Endothelial cell of umbilical vein (primary cell): Measurements from ENCODE around the gene GTF2H1. TPM values are rescaled to one million over a fixed set of nuclear protein-coding genes. Genes with fewer than 3 reads are reported as not detected.

ENCODE experiments used
- Bru-seq: library from RNA; stranded (reverse); fragments of 400-500 nt; gene quantifications from one replicate; lab custom pipeline; 2021; lab: Mats Ljungman, UMichigan
- BruChase-seq, 2 experiments: library from RNA; stranded (reverse); fragments of 400-500 nt; gene quantifications; one replicate each; lab custom pipeline; 2021; lab: Mats Ljungman, UMichigan
- BruUV-seq: library from RNA; stranded (reverse); fragments of 400-500 nt; replicated peaks from 2 replicates; lab custom pipeline; 2021; lab: Mats Ljungman, UMichigan
- CTCF ChIA-PET: fragments of 300-600, 350-600 bp; sonication (Branson Sonifier 250); formaldehyde crosslinking; loops from one replicate; lab custom pipeline; 2021; ENCODE audit warnings: antibody characterized with exemption, inconsistent platforms; lab: Charles Lee
- POLR2A ChIA-PET: fragments of 300-600, 350-600 bp; sonication (Branson Sonifier 250); formaldehyde crosslinking; loops from one replicate; lab custom pipeline; 2021; ENCODE audit warnings: antibody characterized with exemption, inconsistent platforms; lab: Charles Lee
- DNase-seq: peaks from one replicate; pipeline ENCODE4 v3.0.0-alpha.2; 2011; ENCODE audit warnings: low read depth, low spot score
- FAIRE-seq: peaks from 2 replicates; lab custom pipeline; 2011; peaks lifted over from hg19 to GRCh38; lab: Jason Lieb, UNC
- H2AFZ ChIP-seq: 2 replicates; pipeline ENCODE4 v1.6.0; 2012; ENCODE audit warnings: low read depth, low read length, control low read depth, inconsistent platforms
- H3K27ac ChIP-seq: 2 replicates; pipeline ENCODE4 v1.5.1; 2011; ENCODE audit warnings: low read depth, mild to moderate bottlenecking, control low read depth, low read length, moderate library complexity; ENCODE audit not compliant: insufficient read depth
- H3K27me3 ChIP-seq, 2 experiments: 2 replicates each; pipeline versions ENCODE4 v1.6.0 to v1.6.1; 2011; ENCODE audit warnings: low read length in 2 of 2, mixed read lengths in 1 of 2; ENCODE audit not compliant: control insufficient read depth in 2 of 2, insufficient read depth in 2 of 2
- H3K36me3 ChIP-seq, 2 experiments: 2 replicates in 1 of 2; 3 replicates in 1 of 2; pipeline ENCODE4 v1.5.1; 2011; ENCODE audit warnings: low read length in 2 of 2, mild to moderate bottlenecking in 1 of 2, moderate library complexity in 1 of 2; ENCODE audit not compliant: control insufficient read depth in 2 of 2, insufficient read depth in 2 of 2; ENCODE audit errors: extremely low read depth in 1 of 2
- H3K4me1 ChIP-seq: 3 replicates; pipeline ENCODE4 v1.5.1; 2011; ENCODE audit warnings: mild to moderate bottlenecking, low read length; ENCODE audit not compliant: control insufficient read depth, insufficient read depth; ENCODE audit errors: extremely low read depth
- H3K4me2 ChIP-seq: 2 replicates; pipeline ENCODE4 v1.6.1; 2011; ENCODE audit warnings: low read length, control low read depth, mixed read lengths; ENCODE audit not compliant: insufficient read depth
- H3K4me3 ChIP-seq, 3 experiments: fragments of 200-600 bp in 1 of 3; sonication (generic), shearing (Covaris generic) in 1 of 3; replicated peaks in 1 of 3; 2 replicates each; pipeline ENCODE4 v1.5.1; 2011 to 2016; ENCODE audit warnings: control low read depth in 3 of 3, low read length in 3 of 3, mild to moderate bottlenecking in 2 of 3, inconsistent platforms in 1 of 3, low read depth in 1 of 3, moderate library complexity in 1 of 3; ENCODE audit not compliant: insufficient read depth in 1 of 3
- H3K79me2 ChIP-seq: 2 replicates; pipeline ENCODE4 v1.6.0; 2012; ENCODE audit warnings: low read length, inconsistent platforms; ENCODE audit not compliant: control insufficient read depth, insufficient read depth
- H3K9ac ChIP-seq: replicated peaks from 2 replicates; pipeline ENCODE3; 2011; ENCODE audit warnings: low read length, control low read depth; ENCODE audit not compliant: insufficient read depth; ENCODE audit errors: extremely low read depth
- H3K9me1 ChIP-seq: replicated peaks from 3 replicates; pipeline ENCODE4 v1.6.0; 2011; ENCODE audit warnings: mild to moderate bottlenecking, low read length; ENCODE audit not compliant: control insufficient read depth, insufficient read depth; ENCODE audit errors: extremely low read depth
- H3K9me3 ChIP-seq: replicated peaks from 2 replicates; pipeline ENCODE4 v1.5.1; 2012; ENCODE audit warnings: low read length, inconsistent platforms; ENCODE audit not compliant: control insufficient read depth, insufficient read depth
- H4K20me1 ChIP-seq: replicated peaks from 2 replicates; pipeline ENCODE3; 2011; ENCODE audit warnings: mild to moderate bottlenecking, low read length; ENCODE audit not compliant: control insufficient read depth, insufficient read depth; ENCODE audit errors: extremely low read depth
- EZH2 ChIP-seq: IDR thresholded peaks from 2 replicates; pipeline ENCODE4 v1.6.1; 2012; ENCODE audit warnings: borderline replicate concordance, low read depth, mild to moderate bottlenecking, moderate library complexity, low read length, inconsistent platforms; ENCODE audit not compliant: severe bottlenecking
- FOS ChIP-seq: IDR thresholded peaks from 2 replicates; pipeline ENCODE4 v1.6.1; 2011; ENCODE audit warnings: mild to moderate bottlenecking, low read length, moderate library complexity, borderline replicate concordance; ENCODE audit not compliant: insufficient read depth
- GATA2 ChIP-seq: IDR thresholded peaks from 2 replicates; pipeline ENCODE4 v1.7.0; 2011; ENCODE audit warnings: low read depth, mild to moderate bottlenecking, moderate library complexity, mixed read lengths, low read length; ENCODE audit not compliant: insufficient read length, insufficient read depth
- JUN ChIP-seq: IDR thresholded peaks from 2 replicates; pipeline ENCODE4 v1.6.1; 2011; ENCODE audit warnings: borderline replicate concordance, low read depth; ENCODE audit not compliant: insufficient read length, insufficient read depth
- MYC ChIP-seq: IDR thresholded peaks from one replicate; pipeline ENCODE4 v1.6.1; 2011; ENCODE audit warnings: mild to moderate bottlenecking, low read depth, low read length
- POLR2A ChIP-seq: IDR thresholded peaks from 2 replicates; pipeline ENCODE4 v1.6.1; 2012; ENCODE audit warnings: low read depth, mild to moderate bottlenecking, control low read depth, low read length
- POLR2AphosphoS5 ChIP-seq: IDR thresholded peaks from 2 replicates; pipeline ENCODE4 v1.6.1; 2012; ENCODE audit warnings: low read depth, mild to moderate bottlenecking, control low read depth, low read length, moderate library complexity; ENCODE audit not compliant: insufficient read depth
- dilution Hi-C: fragments of 300-500 bp; cut with MboI; formaldehyde crosslinking; loops from one replicate; pipeline ENCODE4 v1.15.0; 2019; ENCODE audit warnings: low sequenced_read_pairs; ENCODE audit not compliant: extremely low pct_ligation_motif_present
- intact Hi-C: fragments of 100-400 bp; cut with micrococcal nuclease; formaldehyde crosslinking; loops from one replicate; pipeline ENCODE4 v1.10.0; 2022
- long read RNA-seq: library from polyadenylated mRNA; stranded (forward); transcript quantifications from one replicate; pipeline ENCODE4 v2.0.0, GENCODE V29; 2021
- polyA minus RNA-seq, 3 experiments: library from RNA; depleted of rRNA, polyadenylated mRNA; stranded (reverse); fragments of >200 nt; gene quantifications; 1 replicate in 1 of 3; 2 replicates in 2 of 3; pipeline ENCODE4 v1.2.3, GENCODE V29; 2011
- polyA plus RNA-seq, 4 experiments: library from polyadenylated mRNA; depleted of rRNA in 3 of 4; stranded (reverse) in 3 of 4; unstranded in 1 of 4; fragments of >200 nt; gene quantifications; 2 replicates each; pipeline versions ENCODE4 v1.2.1 to v1.2.3, GENCODE V29; 2011 to 2012; ENCODE audit warnings: missing spikeins in 1 of 4
- total RNA-seq: library from RNA; stranded (reverse); gene quantifications from 2 replicates; pipeline ENCODE4 v1.2.3, GENCODE V29; 2021
- TF ChIP-seq, protein P1 (sequence below): IDR thresholded peaks from 2 replicates; pipeline ENCODE4 v1.6.1; 2011; ENCODE audit not compliant: insufficient read depth, insufficient read length
- TF ChIP-seq, protein P2 (sequence below), 2 donors: IDR thresholded peaks; 1 replicate in 1 of 2; 2 replicates in 1 of 2; pipeline ENCODE4 v1.5.1; 2011; ENCODE audit warnings: low read length in 2 of 2, mild to moderate bottlenecking in 2 of 2, moderate library complexity in 2 of 2, control low read depth in 1 of 2, inconsistent platforms in 1 of 2, low read depth in 1 of 2; ENCODE audit not compliant: insufficient read depth in 1 of 2; ENCODE audit errors: extremely low read depth in 1 of 2

The GTF2H1 gene
- total RNA-seq = 44.4 and 47.7 TPM in 2 replicates
- 14.2 and 15.7 TPM in 2 replicates for polyA plus RNA-seq
- polyA plus RNA-seq (2011; cell fraction: cytosol; rRNA removed) = 24.0 and 27.7 TPM in 2 replicates
- polyA plus RNA-seq (2011; cell fraction: nucleus; rRNA removed) = 36.4 and 42.8 TPM in 2 replicates
- polyA plus RNA-seq (2012) = 33.0 and 44.0 TPM in 2 replicates
- polyA minus RNA-seq = 22.1 and 32.9 TPM in 2 replicates
- 27.7 TPM for polyA minus RNA-seq (2011; cell fraction: cytosol; rRNA and poly(A)+ RNA removed)
- 30.4 and 58.1 TPM in 2 replicates for polyA minus RNA-seq (2011; cell fraction: nucleus; rRNA and poly(A)+ RNA removed)
- Bru-seq, nascent RNA = percentile 82 among the genes with signal in this experiment
- percentile 78 among the genes with signal in this experiment for BruChase-seq, experiment 1, labeled RNA remaining after a 6-hour chase
- BruChase-seq, experiment 2, labeled RNA remaining after a 2-hour chase = percentile 77 among the genes with signal in this experiment
- long read RNA-seq, transcript GTF2H1-201 (15 exons, 2,982 nt) = major isoform, 50 of 71 reads
- long read RNA-seq, partial matches to known transcripts = 9 of 71 reads
- long read RNA-seq, other reads (novel, unspliced or antisense) = 9 of 71 reads

DNA sequence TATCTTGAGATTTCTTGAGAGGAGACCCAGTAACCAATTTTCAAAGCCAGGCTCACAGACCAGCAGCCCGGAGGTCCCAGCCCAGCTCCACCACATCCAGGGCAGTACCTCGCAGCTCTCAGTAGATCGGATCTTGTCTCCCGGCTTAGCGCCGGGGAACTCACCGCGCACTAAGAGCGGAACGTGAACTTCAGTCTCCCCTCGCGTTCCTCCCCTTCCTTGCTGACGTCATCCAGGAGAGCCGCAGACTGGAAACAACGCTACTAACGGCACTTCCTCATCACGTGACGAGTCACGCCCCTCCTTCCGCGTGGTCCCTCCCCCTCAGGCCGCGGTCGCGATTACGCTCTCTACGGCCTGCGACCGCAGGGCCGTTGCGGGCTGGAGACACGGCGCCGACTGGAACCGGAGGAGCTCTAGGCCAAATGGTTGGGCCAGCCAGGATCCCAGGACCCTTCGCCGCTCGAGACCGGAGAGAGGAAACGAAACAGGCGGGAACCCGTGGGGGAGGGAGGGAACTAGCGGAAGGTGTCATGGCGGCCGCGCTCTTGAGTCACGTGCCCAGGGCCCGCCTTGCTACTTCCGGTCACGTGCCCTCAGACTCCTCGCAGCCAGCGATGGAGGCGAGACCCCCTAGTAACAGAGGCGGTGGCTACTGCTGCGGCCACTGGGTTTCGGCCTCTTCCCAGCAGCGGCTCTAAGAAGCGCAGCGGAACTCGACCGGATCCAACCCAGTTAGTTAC lies at the start of gene GTF2H1, which contains the start of gene HPS5:
Gene GTF2H1 (plus strand): TSS at position 599 of the 743 bp plus-strand sequence. CDS start 10,508 bp downstream, outside the sequence.
Gene HPS5 (minus strand): TSS at position 172 of the 743 bp plus-strand sequence. CDS start 4,282 bp downstream, outside the sequence.
- H3K4me3 ChIP-seq = peak within 1 kb of the TSS; percentile 60 to 90 (median 63)
- ChIA-PET POLR2A (interaction anchor here (1.1 to 2.0 kb wide), 3 partner anchors 9 to 73 kb away, joined by 3 to 15 read pairs (median 5); partner anchors contain the start of gene LDHA), CTCF (interaction anchor here (0.6 to 2.6 kb wide), 4 partner anchors 13 to 290 kb away, joined by 3 to 13 read pairs (median 3); partner anchors contain the start of gene LDHA)
- peaks cover 50% of the 10 kb centered on the region for H3K79me2 ChIP-seq
- peak within 1 kb of the TSS; percentile 55 for H2AFZ ChIP-seq
- H3K9ac ChIP-seq = peak within 1 kb of the TSS; percentile 88
- H3K27me3 ChIP-seq = no peaks in the 10 kb centered on the region
- BruUV-seq = no TSS peak
- no peaks in the 10 kb centered on the region for H4K20me1 ChIP-seq
- FAIRE-seq (peak; percentile 87), DNase-seq (peak; percentile 98)
- peaks cover 31% of the 10 kb centered on the region for H3K4me1 ChIP-seq
- H3K9me3 ChIP-seq = no peaks in the 10 kb centered on the region
- TF ChIP-seq POLR2AphosphoS5 = peak; percentile 85
- TF ChIP-seq, protein P1, sequence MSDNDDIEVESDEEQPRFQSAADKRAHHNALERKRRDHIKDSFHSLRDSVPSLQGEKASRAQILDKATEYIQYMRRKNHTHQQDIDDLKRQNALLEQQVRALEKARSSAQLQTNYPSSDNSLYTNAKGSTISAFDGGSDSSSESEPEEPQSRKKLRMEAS = peak; percentile 98
- peak; percentile 13 for TF ChIP-seq FOS
- peak; percentile 87 for TF ChIP-seq JUN
- peak; percentile 98 for TF ChIP-seq POLR2A
- TF ChIP-seq, protein P2, sequence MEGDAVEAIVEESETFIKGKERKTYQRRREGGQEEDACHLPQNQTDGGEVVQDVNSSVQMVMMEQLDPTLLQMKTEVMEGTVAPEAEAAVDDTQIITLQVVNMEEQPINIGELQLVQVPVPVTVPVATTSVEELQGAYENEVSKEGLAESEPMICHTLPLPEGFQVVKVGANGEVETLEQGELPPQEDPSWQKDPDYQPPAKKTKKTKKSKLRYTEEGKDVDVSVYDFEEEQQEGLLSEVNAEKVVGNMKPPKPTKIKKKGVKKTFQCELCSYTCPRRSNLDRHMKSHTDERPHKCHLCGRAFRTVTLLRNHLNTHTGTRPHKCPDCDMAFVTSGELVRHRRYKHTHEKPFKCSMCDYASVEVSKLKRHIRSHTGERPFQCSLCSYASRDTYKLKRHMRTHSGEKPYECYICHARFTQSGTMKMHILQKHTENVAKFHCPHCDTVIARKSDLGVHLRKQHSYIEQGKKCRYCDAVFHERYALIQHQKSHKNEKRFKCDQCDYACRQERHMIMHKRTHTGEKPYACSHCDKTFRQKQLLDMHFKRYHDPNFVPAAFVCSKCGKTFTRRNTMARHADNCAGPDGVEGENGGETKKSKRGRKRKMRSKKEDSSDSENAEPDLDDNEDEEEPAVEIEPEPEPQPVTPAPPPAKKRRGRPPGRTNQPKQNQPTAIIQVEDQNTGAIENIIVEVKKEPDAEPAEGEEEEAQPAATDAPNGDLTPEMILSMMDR (IDR thresholded peaks at IDR 0.05; ENCODE audit: extremely low read depth in 1 of 2, insufficient read depth in 1 of 2, low read depth in 1 of 2, low read length in 2 of 2) = no peak
- no peak for TF ChIP-seq EZH2
- TF ChIP-seq GATA2 = no peak
- peak; percentile 95 for TF ChIP-seq MYC
- H3K36me3 ChIP-seq = no peaks in the 10 kb centered on the region
- no peaks in the 10 kb centered on the region for H3K9me1 ChIP-seq
- H3K27ac ChIP-seq = peak within 1 kb of the TSS; percentile 79
- H3K4me2 ChIP-seq = peak within 1 kb of the TSS; percentile 97
- dilution Hi-C loops = no loop called here
- intact Hi-C loops = loop anchor here (1.0 to 5.0 kb wide), 9 partner anchors 61 to 1245 kb away; partner anchors contain the start of genes PIK3C2A, RPS13, SAAL1 and SERGEF
